SK-N-MC (cell line): ENCODE data around the gene LCN1.

Experiments
- EZH2 ChIP-seq: fragments of 200-600 bp; sonication (generic); IDR thresholded peaks from one replicate; pipeline ENCODE4 v1.6.1; 2017; ENCODE audit warnings: antibody characterized with exemption
- POLR2AphosphoS5 ChIP-seq: IDR thresholded peaks from 2 replicates; pipeline ENCODE4 v1.6.1; 2012; ENCODE audit warnings: mild to moderate bottlenecking, low read depth, low read length, borderline replicate concordance

DNA sequence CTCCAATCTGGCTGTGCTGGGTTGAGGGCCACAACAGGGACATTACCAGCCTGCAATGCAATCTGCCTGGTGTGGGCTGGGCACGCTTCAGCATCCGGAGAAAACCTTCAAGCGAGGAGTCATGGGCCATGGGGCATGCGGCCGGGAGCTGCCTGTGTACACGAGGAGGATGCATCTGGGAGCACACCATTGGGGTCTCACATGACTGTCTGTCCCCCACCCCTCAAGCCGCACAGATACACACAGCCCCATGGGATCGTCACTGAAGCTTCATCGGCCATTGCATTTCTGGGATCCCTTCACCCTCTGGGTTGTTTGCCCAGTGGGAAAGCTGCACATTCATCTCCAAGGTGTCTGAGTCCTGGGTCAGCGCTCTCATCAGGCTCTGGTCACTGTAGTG is 9.9 kb downstream of the LCN1 start:
- TF ChIP-seq EZH2 (no peak), POLR2AphosphoS5 (no peak)
